ENCODE results near the gene IFITM5.

- TF ChIP-seq GATA2 (IDR thresholded peaks at IDR 0.05; ENCODE audit: low read depth, low read length): no peak
- TF ChIP-seq GATA3 (IDR thresholded peaks at IDR 0.05; ENCODE audit: low read depth, low read length): no peak
Measured at GRCh38 chr11:336659-337198, 37.4 kb upstream of the IFITM5 start.
